ENCODE results near the gene MYPOP. TPM values are rescaled to one million over a fixed set of nuclear protein-coding genes. Genes with fewer than 3 reads are reported as not detected.
"Not testable (repeated sequence)": the region's sequence is repeated elsewhere in the genome, so short reads cannot be mapped to it uniquely, and the experiment has no call there.

Gene MYPOP
- total RNA-seq, 1 donor from 2014 or later = 13.0 TPM

DNA sequence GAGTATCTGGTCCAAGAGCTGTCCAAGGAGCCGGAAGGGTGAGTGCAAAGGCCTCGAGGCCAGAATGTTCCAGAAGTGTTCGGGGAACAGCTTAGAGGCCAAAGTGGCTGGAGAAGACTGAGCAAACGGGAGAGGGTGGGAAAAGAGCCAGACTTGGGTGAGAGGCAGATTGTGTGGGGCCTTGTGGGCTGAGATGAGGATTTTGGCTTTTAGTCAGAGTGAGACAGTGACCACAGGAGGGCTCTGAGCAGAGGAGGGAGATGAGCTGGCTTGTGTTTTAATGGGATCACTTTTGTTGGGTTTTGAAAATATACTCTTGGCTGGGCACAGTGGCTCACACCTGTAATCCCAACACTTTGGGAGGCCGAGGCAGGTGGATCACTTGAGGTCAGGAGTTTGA, 6.5 kb upstream of the MYPOP start:
- DNase-seq (ENCODE audit: low spot score) = no peak

- no peak for DNase-seq (ENCODE audit: low spot score)
These were observed 3.8 kb upstream of the MYPOP start for GRCh38 chr19:45906221-45906620.

GRCh38 chr19:45905011-45905410, 2.6 kb upstream of the MYPOP start:
- DNase-seq (ENCODE audit: low spot score) = no peak

- DNase-seq (ENCODE audit: low spot score) = peak; percentile 99
These were observed 525 bp upstream of the MYPOP start for GRCh38 chr19:45902651-45903625.

GRCh38 chr19:45901432-45901911, 941 bp downstream of the MYPOP start:
- DNase-seq (ENCODE audit: low spot score) = no peak

GRCh38 chr19:45900738-45901431, 1.5 kb downstream of the MYPOP start:
- DNase-seq (ENCODE audit: low spot score) = no peak

GRCh38 chr19:45899919-45900589, 2.4 kb downstream of the MYPOP start:
- DNase-seq (ENCODE audit: low spot score) = no peak

- DNase-seq (ENCODE audit: low spot score) = no peak
These were observed 3.2 kb downstream of the MYPOP start for GRCh38 chr19:45899253-45899652.

DNA sequence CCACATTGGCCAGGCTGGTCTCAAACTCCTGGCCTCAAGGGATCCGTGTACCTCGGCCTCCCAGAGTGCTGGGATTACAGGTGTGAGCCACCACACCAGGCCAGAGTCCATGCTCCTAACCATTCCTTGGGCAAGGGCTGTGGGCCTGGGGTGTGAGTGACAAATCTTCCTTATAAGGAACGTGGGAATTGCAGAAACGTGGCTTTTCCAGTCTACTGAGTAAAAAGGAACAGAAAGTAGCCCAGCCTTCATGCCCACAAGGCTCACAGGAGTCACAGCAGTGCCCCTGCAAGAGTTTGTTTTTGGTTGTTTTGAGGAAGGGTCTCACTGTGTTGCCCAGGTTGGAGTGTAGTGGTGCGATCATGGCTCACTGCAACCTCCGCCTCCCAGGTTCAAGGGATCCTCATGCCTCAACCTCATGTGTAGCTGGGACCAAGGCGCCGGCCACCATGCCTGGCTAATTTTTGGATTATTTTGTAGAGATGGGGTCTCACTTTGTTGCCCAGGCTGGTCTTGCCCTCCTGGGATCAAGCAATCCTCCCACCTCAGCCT, 5.1 kb downstream of the MYPOP start:
- no peak for DNase-seq (ENCODE audit: low spot score)

GRCh38 chr19:45895983-45896599, 6.3 kb downstream of the MYPOP start:
- DNase-seq (ENCODE audit: low spot score) = not testable (repeated sequence)

DNA sequence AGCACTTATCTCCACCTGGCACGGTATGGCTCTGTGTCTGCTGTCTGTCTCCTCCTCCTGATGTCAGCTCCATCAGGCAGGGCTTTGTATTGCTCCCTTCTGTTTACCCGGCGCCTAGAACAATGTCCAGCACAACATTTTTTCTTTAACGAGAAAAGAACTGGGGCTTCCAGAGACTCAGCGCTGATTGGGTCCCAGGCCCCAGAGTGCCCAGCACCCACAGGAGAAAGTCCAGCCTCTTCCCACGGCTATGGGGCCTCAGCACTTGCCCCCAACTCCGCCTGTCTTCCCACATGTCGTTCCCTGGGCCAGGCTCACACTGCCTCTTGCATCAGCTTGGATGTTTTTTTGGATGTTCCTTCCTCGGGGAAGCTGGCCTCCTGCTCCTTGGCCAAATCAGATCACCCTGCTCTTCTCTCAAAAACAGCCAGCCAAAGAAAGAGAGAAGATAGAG, 6.9 kb downstream of the MYPOP start:
- no peak for DNase-seq (ENCODE audit: low spot score)

- no peak for DNase-seq (ENCODE audit: low spot score)
These were observed 11.5 kb downstream of the MYPOP start for GRCh38 chr19:45890877-45891276.

DNA sequence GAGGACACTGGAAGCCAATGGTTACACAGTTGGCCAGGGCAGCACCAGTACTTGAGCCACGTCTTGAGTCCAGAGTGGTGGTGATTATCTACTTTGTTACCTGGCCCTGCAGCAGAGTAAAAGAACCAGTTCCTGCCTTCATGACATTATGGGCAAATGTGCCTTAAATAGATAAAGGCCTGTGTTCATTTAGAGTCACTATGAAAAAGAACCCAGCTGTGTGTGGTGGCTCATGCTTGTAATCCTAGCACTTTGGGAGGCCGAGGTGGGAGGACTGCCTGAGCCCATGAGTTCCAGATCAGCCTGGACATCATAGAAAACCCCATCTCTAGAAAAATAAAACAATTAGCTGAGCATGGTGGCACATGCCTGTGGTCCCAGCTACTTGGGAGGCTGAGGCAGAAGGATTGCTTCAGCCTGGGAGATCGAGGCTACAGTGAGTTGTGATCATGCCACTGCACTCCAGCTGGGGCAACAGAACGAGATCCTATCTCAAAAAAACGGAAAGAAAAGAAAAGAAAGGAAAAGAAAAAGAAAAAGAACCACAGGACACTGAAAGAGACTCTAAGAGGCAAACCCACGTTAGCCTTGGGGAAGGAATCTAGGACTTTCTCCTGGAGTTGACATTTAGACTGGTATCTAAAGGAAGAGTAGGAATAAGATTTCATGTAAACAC, 13.1 kb downstream of the MYPOP start:
- no peak for DNase-seq (ENCODE audit: low spot score)

GRCh38 chr19:45887200-45887710, 15.2 kb downstream of the MYPOP start:
- DNase-seq (ENCODE audit: low spot score) = no peak

- peak; percentile 93 for DNase-seq (ENCODE audit: low spot score)
These were observed 15.8 kb downstream of the MYPOP start for GRCh38 chr19:45886427-45887199.

GRCh38 chr19:45885556-45886426, 16.6 kb downstream of the MYPOP start, which contains the start of gene IRF2BP1:
TSS of gene IRF2BP1 (minus strand) at chr19:45886141. CDS start at chr19:45885774, 367 bp downstream.
- peak; percentile 95 for DNase-seq (ENCODE audit: low spot score)

DNA sequence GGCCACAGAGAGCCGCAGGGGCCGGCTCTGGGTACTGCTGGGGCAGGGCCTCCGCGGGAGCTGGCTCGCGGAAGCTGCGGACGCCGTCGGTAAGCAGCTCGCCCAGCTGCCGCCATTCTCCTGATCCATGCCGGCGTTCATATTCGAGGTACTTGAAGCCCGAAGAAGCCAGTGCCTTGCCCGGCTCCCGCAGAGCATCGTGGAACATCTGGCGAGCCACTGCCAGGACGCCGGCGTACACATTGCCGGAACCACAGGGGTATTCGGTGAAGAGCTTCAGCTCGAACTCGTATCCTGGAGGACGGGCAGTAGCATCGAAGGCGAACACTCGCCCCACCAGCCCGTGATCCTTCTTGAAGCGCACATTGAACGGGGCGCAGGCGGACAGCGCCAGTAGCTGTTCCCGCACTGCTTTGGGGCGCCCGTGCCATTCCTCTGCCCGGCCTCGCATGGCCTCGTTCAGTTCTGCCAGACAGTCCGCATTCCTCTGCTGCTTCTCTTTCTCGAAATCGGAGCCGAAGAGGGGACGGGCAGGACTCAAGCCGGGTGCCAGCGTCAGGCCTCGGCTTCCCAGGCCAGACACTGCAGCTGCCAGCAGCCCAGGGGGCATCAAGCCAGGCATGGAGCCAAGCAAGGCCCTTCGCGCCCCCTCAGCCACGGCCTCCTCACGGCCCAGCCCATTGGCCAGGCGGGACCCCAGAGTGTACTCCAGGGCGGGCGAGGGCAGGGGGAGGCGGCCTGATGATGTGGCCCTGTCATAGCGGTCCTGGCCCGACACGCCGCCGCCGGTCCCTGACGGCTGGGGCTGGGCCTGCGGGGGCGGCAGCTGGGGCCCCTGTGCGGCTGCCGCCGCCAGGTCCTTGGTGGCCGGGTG, 17.5 kb downstream of the MYPOP start:
- DNase-seq (ENCODE audit: low spot score) = no peak
